ENCODE measurements around the gene EIF5. TPM values are rescaled to one million over a fixed set of nuclear protein-coding genes. Genes with fewer than 3 reads are reported as not detected.

Gene EIF5
- total RNA-seq (100 to 1,000 TPM; 164 to 239 TPM), polyA plus RNA-seq (ENCODE audit: insufficient read length in 6 of 6) (100 to 1,000 TPM; 159 to 236 (median 210) TPM)
- long read RNA-seq, donor 1, full-length matches to known transcripts = 24 of 138 reads
- long read RNA-seq, donor 1, partial matches to known transcripts = 114 of 138 reads
- long read RNA-seq, donor 1, other reads (novel, unspliced or antisense) = 0 of 138 reads
- long read RNA-seq, donor 2, full-length matches to known transcripts = 21 of 123 reads
- long read RNA-seq, donor 2, partial matches to known transcripts = 102 of 123 reads
- long read RNA-seq, donor 2, other reads (novel, unspliced or antisense) = 0 of 123 reads
- long read RNA-seq, donor 3, full-length matches to known transcripts = 21 of 57 reads
- long read RNA-seq, donor 3, partial matches to known transcripts = 36 of 57 reads
- long read RNA-seq, donor 3, other reads (novel, unspliced or antisense) = 0 of 57 reads
- long read RNA-seq, donor 4, full-length matches to known transcripts = 1 of 171 reads
- long read RNA-seq, donor 4, partial matches to known transcripts = 161 of 171 reads
- long read RNA-seq, donor 4, other reads (novel, unspliced or antisense) = 9 of 171 reads
- long read RNA-seq, donor 5, full-length matches to known transcripts = 23 of 74 reads
- long read RNA-seq, donor 5, partial matches to known transcripts = 51 of 74 reads
- long read RNA-seq, donor 5, other reads (novel, unspliced or antisense) = 0 of 74 reads
- long read RNA-seq, donor 6, full-length matches to known transcripts = 23 of 60 reads
- long read RNA-seq, donor 6, partial matches to known transcripts = 37 of 60 reads
- long read RNA-seq, donor 6, other reads (novel, unspliced or antisense) = 0 of 60 reads
- long read RNA-seq, donor 7, full-length matches to known transcripts = 15 of 20 reads
- long read RNA-seq, donor 7, partial matches to known transcripts = 5 of 20 reads
- long read RNA-seq, donor 7, other reads (novel, unspliced or antisense) = 0 of 20 reads
- long read RNA-seq, donor 8, full-length matches to known transcripts = 18 of 47 reads
- long read RNA-seq, donor 8, partial matches to known transcripts = 29 of 47 reads
- long read RNA-seq, donor 8, other reads (novel, unspliced or antisense) = 0 of 47 reads
- long read RNA-seq, donor 9 = 0 reads
- long read RNA-seq, donor 10, full-length matches to known transcripts = 7 of 317 reads
- long read RNA-seq, donor 10, partial matches to known transcripts = 292 of 317 reads
- long read RNA-seq, donor 10, other reads (novel, unspliced or antisense) = 18 of 317 reads
- long read RNA-seq, donor 11 = 0 reads
- long read RNA-seq, donor 12, full-length matches to known transcripts = 20 of 62 reads
- long read RNA-seq, donor 12, partial matches to known transcripts = 42 of 62 reads
- long read RNA-seq, donor 12, other reads (novel, unspliced or antisense) = 0 of 62 reads

DNA sequence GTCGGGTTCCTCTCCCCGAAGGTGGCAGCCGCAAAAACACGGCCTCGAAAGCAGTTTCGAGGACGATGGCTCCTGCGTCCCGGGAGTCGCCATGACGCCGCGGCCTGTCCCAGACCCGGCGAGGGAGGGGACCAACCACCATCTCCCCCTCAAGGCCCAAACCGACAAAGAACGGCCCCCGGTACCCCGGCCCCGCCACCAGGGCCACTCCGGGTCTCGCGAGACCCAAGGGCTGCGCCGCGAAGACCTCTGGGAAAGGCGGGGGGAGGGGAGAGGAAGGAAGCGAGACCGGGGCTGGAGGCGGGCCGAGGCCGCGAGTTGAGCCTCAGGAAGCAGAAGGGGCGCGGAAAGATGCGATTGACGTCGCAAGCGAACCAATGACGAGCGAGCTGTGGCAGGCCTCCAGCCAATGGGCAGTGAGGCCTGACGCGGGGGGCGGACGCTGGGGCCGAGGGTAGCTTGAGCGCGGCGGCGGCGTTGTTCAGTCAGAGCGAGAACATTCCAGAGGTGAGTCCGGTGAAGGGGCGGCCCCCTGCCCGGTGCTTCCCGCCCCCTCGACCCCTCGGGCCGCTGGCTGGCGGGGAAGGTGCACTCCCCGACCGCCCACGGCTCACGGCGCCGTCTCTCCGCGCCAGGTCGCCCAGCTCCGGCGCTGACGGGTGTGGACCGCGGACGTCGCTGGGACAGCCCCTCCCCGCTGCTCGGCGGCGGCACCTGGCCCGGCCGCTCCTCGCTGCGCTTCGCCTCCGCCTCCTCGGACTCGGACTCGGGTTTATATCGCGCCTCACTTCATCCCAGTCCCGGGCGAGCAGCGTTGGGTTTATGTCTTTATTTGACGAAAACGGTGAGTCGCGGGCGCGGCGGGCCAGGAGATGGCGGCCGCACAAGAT is at the start of gene EIF5:
EIF5 (plus strand) TSS at position 484 of the 890 bp plus-strand sequence. CDS start 1,624 bp downstream, outside the sequence.
- DNase-seq = peak; percentile 99 to 100 (median 100)
- intact Hi-C loops (cut with DNase I) = no loop called here
- TF ChIP-seq, protein P1, sequence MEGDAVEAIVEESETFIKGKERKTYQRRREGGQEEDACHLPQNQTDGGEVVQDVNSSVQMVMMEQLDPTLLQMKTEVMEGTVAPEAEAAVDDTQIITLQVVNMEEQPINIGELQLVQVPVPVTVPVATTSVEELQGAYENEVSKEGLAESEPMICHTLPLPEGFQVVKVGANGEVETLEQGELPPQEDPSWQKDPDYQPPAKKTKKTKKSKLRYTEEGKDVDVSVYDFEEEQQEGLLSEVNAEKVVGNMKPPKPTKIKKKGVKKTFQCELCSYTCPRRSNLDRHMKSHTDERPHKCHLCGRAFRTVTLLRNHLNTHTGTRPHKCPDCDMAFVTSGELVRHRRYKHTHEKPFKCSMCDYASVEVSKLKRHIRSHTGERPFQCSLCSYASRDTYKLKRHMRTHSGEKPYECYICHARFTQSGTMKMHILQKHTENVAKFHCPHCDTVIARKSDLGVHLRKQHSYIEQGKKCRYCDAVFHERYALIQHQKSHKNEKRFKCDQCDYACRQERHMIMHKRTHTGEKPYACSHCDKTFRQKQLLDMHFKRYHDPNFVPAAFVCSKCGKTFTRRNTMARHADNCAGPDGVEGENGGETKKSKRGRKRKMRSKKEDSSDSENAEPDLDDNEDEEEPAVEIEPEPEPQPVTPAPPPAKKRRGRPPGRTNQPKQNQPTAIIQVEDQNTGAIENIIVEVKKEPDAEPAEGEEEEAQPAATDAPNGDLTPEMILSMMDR (IDR thresholded peaks at IDR 0.05) = peak in 1 of 2 donors; percentile 72
- H3K27me3 ChIP-seq = no peaks in the 10 kb centered on the region
- H3K27ac ChIP-seq = peak within 1 kb of the TSS; percentile 100
- H3K4me3 ChIP-seq = peak within 1 kb of the TSS; percentile 89 to 92
- peaks cover 0 to 37% of the 10 kb centered on the region in 2 donors for H3K36me3 ChIP-seq
- peak; percentile 93 for ATAC-seq
- peaks cover 14 to 52% of the 10 kb centered on the region in 2 donors for H3K4me1 ChIP-seq
- no peaks in the 10 kb centered on the region for H3K9me3 ChIP-seq

DNA sequence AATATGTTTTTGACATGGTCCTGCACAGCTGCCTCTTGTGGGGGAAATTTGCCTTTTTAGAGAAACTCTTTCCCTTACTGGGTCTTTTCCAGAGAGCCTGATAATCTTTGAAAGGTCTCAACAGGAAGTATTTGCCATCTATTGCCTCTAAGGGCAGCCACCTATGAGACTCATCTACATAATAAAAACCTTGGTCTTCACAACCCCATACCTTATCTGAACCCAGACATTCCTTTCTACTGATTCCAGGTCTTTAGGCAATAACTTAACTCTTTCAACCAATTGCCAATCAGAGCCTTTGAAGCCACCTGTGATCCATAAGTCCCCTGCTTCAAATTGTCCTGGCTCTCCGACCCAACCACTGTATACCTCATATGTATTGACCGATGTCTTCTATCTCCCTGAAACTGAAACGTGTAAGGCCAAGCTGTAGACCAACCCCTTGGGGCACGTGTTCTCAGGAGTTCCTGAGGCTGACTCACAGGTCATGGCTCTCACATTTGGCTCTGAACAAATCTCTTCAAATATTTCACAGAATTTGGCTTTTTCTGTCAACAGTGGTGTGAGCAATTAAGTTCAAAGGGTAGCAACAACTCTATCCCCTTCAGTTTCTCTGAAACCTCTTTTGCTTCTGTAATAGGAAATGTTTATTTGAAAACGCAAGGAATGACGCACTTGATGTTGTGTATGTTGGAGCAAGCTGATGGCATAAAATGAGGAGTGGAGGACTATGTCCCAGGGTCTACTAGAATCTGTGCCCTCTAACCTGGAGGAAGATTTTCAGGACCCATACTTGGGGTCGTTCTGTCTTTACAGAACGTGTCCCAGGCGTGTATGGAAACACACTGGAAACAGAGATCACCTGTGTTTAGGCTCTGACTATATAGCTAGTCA is 49.2 kb upstream of the EIF5 start:
- no peak overlapping the region for H3K4me3 ChIP-seq

DNA sequence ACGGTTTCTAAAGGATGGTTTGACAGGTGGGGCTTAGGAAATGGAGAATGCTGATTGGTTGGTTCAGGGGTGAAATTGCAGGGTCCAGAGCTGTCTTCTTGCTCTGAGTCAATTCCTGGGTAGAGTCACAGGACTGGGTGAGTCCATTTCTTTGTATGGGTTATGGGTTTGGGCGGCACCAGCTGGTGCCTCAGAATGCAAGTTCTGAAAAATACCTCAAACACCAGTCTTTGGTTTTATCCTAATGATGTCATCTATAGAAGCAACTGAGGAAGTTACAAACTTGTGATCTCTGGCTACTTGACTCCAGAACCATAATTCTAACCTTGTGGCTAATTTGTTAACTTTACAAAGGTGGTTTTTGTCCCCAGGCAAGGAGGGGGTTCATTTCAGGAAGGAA is 47.6 kb upstream of the EIF5 start:
- TF ChIP-seq, protein P1 (IDR thresholded peaks at IDR 0.05) = no peak
- no peak for ATAC-seq
- Histone ChIP-seq H3K36me3 (no peaks in the 10 kb centered on the region), H3K27me3 (peaks cover 6 to 51% of the 10 kb centered on the region in 2 donors), H3K4me3 (no peak overlapping the region), H3K27ac (no peak overlapping the region), H3K9me3 (no peaks in the 10 kb centered on the region), H3K4me1 (no peaks in the 10 kb centered on the region)
- no peak for DNase-seq
- intact Hi-C loops (cut with DNase I) = no loop called here

More for the DNA sequence above, 49.2 kb upstream of the EIF5 start:
- TF ChIP-seq, protein P1 (IDR thresholded peaks at IDR 0.05) = no peak
- H3K4me1 ChIP-seq = no peaks in the 10 kb centered on the region
- H3K27ac ChIP-seq = no peak overlapping the region
- DNase-seq = no peak
- H3K36me3 ChIP-seq = no peaks in the 10 kb centered on the region
- H3K9me3 ChIP-seq = no peaks in the 10 kb centered on the region
- ATAC-seq = no peak
- intact Hi-C loops (cut with DNase I) = no loop called here
- H3K27me3 ChIP-seq = peaks cover 11 to 68% of the 10 kb centered on the region in 2 donors

Data from left lung (tissue), 14 donors.